ENCODE measurements around the gene THNSL1.
"Not testable (repeated sequence)": the region's sequence is repeated elsewhere in the genome, so short reads cannot be mapped to it uniquely, and the experiment has no call there.

The THNSL1 gene

GRCh38 chr10:24993237-24993958 is 23.0 kb upstream of the THNSL1 start:
- TF ChIP-seq, protein P1, sequence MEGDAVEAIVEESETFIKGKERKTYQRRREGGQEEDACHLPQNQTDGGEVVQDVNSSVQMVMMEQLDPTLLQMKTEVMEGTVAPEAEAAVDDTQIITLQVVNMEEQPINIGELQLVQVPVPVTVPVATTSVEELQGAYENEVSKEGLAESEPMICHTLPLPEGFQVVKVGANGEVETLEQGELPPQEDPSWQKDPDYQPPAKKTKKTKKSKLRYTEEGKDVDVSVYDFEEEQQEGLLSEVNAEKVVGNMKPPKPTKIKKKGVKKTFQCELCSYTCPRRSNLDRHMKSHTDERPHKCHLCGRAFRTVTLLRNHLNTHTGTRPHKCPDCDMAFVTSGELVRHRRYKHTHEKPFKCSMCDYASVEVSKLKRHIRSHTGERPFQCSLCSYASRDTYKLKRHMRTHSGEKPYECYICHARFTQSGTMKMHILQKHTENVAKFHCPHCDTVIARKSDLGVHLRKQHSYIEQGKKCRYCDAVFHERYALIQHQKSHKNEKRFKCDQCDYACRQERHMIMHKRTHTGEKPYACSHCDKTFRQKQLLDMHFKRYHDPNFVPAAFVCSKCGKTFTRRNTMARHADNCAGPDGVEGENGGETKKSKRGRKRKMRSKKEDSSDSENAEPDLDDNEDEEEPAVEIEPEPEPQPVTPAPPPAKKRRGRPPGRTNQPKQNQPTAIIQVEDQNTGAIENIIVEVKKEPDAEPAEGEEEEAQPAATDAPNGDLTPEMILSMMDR (IDR thresholded peaks at IDR 0.05; ENCODE audit: low read length, missing control alignments) = no peak
- no peak for DNase-seq (ENCODE audit: low read depth)
- no peak overlapping the region for H3K4me3 ChIP-seq (replicated peaks; ENCODE audit: low read depth, low read length)

GRCh38 chr10:24995072-24995471 is 21.3 kb upstream of the THNSL1 start:
- no peak for DNase-seq (ENCODE audit: low read depth)
- H3K4me3 ChIP-seq (replicated peaks; ENCODE audit: low read depth, low read length) = no peak overlapping the region
- TF ChIP-seq, protein P1 (IDR thresholded peaks at IDR 0.05; ENCODE audit: low read length, missing control alignments) = no peak

DNA sequence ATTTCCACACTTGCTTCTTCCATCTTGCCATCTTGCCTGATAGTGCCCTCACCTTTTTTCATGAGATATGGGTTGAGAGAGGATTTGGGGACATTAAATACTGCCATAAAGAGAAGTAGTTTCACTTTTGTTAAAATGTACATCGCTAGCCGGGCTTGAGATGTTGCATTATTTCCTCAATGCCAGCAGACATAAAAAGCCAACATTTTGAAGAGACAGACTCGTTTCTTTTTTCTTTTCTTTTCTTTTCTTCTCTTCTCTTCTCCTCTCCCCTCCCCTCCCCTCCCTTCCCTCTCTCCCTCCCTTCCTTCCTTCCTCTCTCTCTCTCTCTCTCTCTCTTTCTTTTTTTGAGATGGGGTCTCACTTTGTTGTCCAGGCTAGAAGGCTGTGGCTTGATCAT is 18.4 kb upstream of the THNSL1 start:
- no peak overlapping the region for H3K4me3 ChIP-seq (replicated peaks; ENCODE audit: low read depth, low read length)
- TF ChIP-seq, protein P1 (IDR thresholded peaks at IDR 0.05; ENCODE audit: low read length, missing control alignments) = no peak

GRCh38 chr10:25011591-25011990 is 4.8 kb upstream of the THNSL1 start:
- not testable (repeated sequence) for H3K4me3 ChIP-seq (replicated peaks; ENCODE audit: low read depth, low read length); DNase-seq (ENCODE audit: low read depth)

More for the DNA sequence above, 18.4 kb upstream of the THNSL1 start:
- no peak for DNase-seq (ENCODE audit: low read depth)

- H3K4me3 ChIP-seq (replicated peaks; ENCODE audit: low read depth, low read length) = no peak overlapping the region
- TF ChIP-seq, protein P1 (IDR thresholded peaks at IDR 0.05; ENCODE audit: low read length, missing control alignments) = no peak
- DNase-seq (ENCODE audit: low read depth) = no peak
Measured at GRCh38 chr10:25014579-25014978, 1.8 kb upstream of the THNSL1 start.

DNA sequence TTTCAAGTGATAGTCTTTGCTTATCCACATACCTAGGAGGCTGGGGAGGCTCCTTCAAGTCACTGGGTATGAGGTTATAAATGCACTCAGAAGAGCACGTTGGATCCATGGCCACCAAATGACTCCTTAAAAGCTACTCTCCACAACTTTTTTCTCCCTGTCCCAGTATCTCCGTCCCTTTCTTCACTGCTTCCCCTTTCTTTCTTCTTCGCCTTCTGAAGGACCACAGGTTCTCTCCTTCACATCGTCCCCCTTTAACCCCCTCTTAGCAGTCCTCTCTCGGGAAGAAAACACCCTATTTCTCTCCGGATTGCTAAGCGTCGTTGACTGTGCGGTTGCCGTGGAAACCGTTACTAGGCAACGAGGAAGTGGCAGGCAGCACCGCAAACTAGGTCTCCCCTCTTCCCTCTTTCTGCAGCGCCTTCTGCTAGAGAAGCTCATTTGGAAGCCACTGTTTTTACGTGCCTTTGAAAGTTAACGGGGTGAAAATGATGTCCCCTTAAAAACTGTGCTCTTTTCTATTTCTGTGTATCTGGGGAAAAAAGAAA is 510 bp upstream of the THNSL1 start, which contains the start of gene ENKUR:
ENKUR (minus strand) TSS at position 331 of the 548 bp plus-strand sequence; CDS start at position 109, 222 bp downstream.
- H3K4me3 ChIP-seq (replicated peaks; ENCODE audit: low read depth, low read length) = peak within 1 kb of the TSS; percentile 70
- TF ChIP-seq, protein P1 (IDR thresholded peaks at IDR 0.05; ENCODE audit: low read length, missing control alignments) = no peak
- DNase-seq (ENCODE audit: low read depth) = peak; percentile 93

GRCh38 chr10:25017154-25017590 is 760 bp downstream of the THNSL1 start:
- no peak for DNase-seq (ENCODE audit: low read depth)
- H3K4me3 ChIP-seq (replicated peaks; ENCODE audit: low read depth, low read length) = peak overlapping the region; percentile 70
- TF ChIP-seq, protein P1 (IDR thresholded peaks at IDR 0.05; ENCODE audit: low read length, missing control alignments) = no peak
